Caco-2 (cell line): ENCODE measurements around the gene IQGAP2. TPM values are rescaled to one million over a fixed set of nuclear protein-coding genes. Genes with fewer than 3 reads are reported as not detected.
"Not testable (repeated sequence)": the region's sequence is repeated elsewhere in the genome, so short reads cannot be mapped to it uniquely, and the experiment has no call there.

Experiments
- BruUV-seq: library from RNA; stranded (reverse); fragments of 400-500 nt; replicated peaks from 2 replicates; lab custom pipeline; 2021; lab: Mats Ljungman, UMichigan
- CTCF ChIA-PET: fragments of 300-600 bp; sonication (Branson Sonifier 250); formaldehyde crosslinking; loops from one replicate; lab custom pipeline; 2022; ENCODE audit warnings: antibody characterized with exemption; lab: Charles Lee
- POLR2A ChIA-PET: fragments of 300-600 bp; sonication (Branson Sonifier 250); formaldehyde crosslinking; loops from one replicate; lab custom pipeline; 2022; ENCODE audit warnings: antibody characterized with exemption; lab: Charles Lee
- DNase-seq, 2 experiments: peaks; one replicate each; pipeline versions ENCODE4 v3.0.0 to v3.0.0-alpha.2; 2020 to 2022
- H3K27me3 ChIP-seq: replicated peaks from 2 replicates; pipeline ENCODE4 v1.6.0; 2011; ENCODE audit warnings: low read length; ENCODE audit not compliant: control insufficient read depth, insufficient read depth
- H3K36me3 ChIP-seq: 2 replicates; pipeline ENCODE4 v1.5.1; 2011; ENCODE audit warnings: low read length; ENCODE audit not compliant: control insufficient read depth, insufficient read depth
- H3K4me1 ChIP-seq: fragments of 250-450 bp; sonication (Bioruptor Pico); 2 replicates; pipeline ENCODE4 v1.5.1; 2020; ENCODE audit warnings: mild to moderate bottlenecking
- H3K4me3 ChIP-seq: 2 replicates; pipeline ENCODE4 v1.5.1; 2011; ENCODE audit warnings: low read depth, mild to moderate bottlenecking, control low read depth, low read length
- H3K9me3 ChIP-seq: fragments of 250-450 bp; sonication (Bioruptor Pico); 2 replicates; pipeline ENCODE4 v1.5.1; 2020; ENCODE audit warnings: mild to moderate bottlenecking, moderate library complexity
- H3K27ac Mint-ChIP-seq: one replicate; pipeline ENCODE4 v1.8.0; 2022; ENCODE audit warnings: mixed read lengths; ENCODE audit not compliant: unreplicated experiment
- H3K27me3 Mint-ChIP-seq: one replicate; pipeline ENCODE4 v1.8.0; 2022; ENCODE audit warnings: mixed read lengths; ENCODE audit not compliant: insufficient read depth, unreplicated experiment
- H3K36me3 Mint-ChIP-seq: one replicate; pipeline ENCODE4 v1.8.0; 2022; ENCODE audit warnings: mild to moderate bottlenecking, mixed read lengths; ENCODE audit not compliant: insufficient read depth, unreplicated experiment
- H3K4me1 Mint-ChIP-seq: one replicate; pipeline ENCODE4 v1.8.0; 2022; ENCODE audit warnings: low read depth, mixed read lengths; ENCODE audit not compliant: unreplicated experiment
- H3K4me3 Mint-ChIP-seq: one replicate; pipeline ENCODE4 v1.8.0; 2022; ENCODE audit warnings: mild to moderate bottlenecking, moderate library complexity, mixed read lengths; ENCODE audit not compliant: unreplicated experiment
- H3K9me3 Mint-ChIP-seq: one replicate; pipeline ENCODE4 v1.8.0; 2022; ENCODE audit warnings: mixed read lengths; ENCODE audit not compliant: unreplicated experiment
- intact Hi-C: fragments of 100-400 bp; cut with micrococcal nuclease; formaldehyde crosslinking; loops from one replicate; pipeline ENCODE4 v1.10.0; 2022; ENCODE audit not compliant: unreplicated experiment
- total RNA-seq: library from RNA; stranded (reverse); gene quantifications from 2 replicates; pipeline ENCODE4 v1.2.3, GENCODE V29; 2022
- TF ChIP-seq, protein P1 (sequence below), 2 experiments: fragments of 200-600 bp in 1 of 2; IDR thresholded peaks; 1 replicate in 1 of 2; 2 replicates in 1 of 2; pipeline versions ENCODE4 v1.5.1 to v1.8.0; 2011 to 2022; ENCODE audit warnings: antibody characterized with exemption in 1 of 2, control low read depth in 1 of 2, inconsistent platforms in 1 of 2, low read depth in 1 of 2, low read length in 1 of 2, mild to moderate bottlenecking in 1 of 2, moderate library complexity in 1 of 2; ENCODE audit not compliant: insufficient read depth in 1 of 2, severe bottlenecking in 1 of 2, unreplicated experiment in 1 of 2

Gene IQGAP2
- total RNA-seq, 1 experiment from 2014 or later: 89.4 TPM

DNA sequence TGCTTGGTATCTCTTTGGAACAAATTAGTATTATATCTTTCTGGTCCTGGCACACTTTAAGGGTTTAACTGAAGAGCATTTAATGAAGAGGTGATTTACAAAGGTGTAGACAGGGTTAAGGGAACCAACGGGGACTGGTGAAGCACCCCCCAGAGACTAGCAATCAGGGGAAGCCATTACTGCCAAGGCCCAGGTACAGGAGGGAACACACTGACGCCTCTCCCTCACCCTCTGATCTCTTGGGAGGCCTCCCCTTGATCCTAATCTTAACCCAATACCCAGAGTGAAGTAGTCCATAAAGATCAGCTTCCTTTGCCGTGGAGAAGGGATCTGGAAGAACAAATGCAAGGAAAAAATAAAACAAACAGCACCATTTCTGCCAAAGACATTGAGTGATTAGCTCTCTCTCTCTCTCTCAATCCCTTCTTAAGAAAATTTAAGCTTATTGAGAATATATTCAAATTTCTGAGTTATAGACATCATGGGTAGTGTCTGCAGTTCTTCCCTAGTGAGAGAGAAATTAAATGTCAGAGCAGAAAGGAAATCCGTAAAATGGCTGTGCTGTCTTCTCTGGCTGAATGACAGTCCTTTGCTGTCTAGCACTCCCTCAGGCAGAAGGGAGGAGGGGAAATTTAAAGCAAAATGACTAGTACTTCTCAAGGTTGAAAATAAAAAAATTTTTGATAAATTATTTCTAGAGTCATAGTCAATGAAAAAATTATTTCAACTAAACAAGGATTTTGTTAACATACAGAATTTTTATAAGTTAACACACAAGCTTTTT is 332.9 kb downstream of the IQGAP2 start:
- Mint-ChIP-seq H3K4me3 (no peak overlapping the region), H3K4me1 (peaks cover 5% of the 10 kb centered on the region), H3K36me3 (no peaks in the 10 kb centered on the region), H3K9me3 (peaks cover 1% of the 10 kb centered on the region), H3K27ac (no peak overlapping the region), H3K27me3 (no peaks in the 10 kb centered on the region)
- BruUV-seq: no TSS peak
- no peak for DNase-seq
- H3K4me1 ChIP-seq: peaks cover 11% of the 10 kb centered on the region; the same call in 1 of the 2 replicates
- intact Hi-C loops: no loop called here
- TF ChIP-seq, protein P1, sequence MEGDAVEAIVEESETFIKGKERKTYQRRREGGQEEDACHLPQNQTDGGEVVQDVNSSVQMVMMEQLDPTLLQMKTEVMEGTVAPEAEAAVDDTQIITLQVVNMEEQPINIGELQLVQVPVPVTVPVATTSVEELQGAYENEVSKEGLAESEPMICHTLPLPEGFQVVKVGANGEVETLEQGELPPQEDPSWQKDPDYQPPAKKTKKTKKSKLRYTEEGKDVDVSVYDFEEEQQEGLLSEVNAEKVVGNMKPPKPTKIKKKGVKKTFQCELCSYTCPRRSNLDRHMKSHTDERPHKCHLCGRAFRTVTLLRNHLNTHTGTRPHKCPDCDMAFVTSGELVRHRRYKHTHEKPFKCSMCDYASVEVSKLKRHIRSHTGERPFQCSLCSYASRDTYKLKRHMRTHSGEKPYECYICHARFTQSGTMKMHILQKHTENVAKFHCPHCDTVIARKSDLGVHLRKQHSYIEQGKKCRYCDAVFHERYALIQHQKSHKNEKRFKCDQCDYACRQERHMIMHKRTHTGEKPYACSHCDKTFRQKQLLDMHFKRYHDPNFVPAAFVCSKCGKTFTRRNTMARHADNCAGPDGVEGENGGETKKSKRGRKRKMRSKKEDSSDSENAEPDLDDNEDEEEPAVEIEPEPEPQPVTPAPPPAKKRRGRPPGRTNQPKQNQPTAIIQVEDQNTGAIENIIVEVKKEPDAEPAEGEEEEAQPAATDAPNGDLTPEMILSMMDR (IDR thresholded peaks at IDR 0.05; ENCODE audit: insufficient read depth in 1 of 2, low read depth in 1 of 2, low read length in 1 of 2, severe bottlenecking in 1 of 2, unreplicated experiment in 1 of 2): no peak
- H3K9me3 ChIP-seq: no peaks in the 10 kb centered on the region
- POLR2A ChIA-PET: no interaction called here
- CTCF ChIA-PET: no interaction called here
- H3K36me3 ChIP-seq: no peaks in the 10 kb centered on the region; the same call in 1 of the 2 replicates
- H3K27me3 ChIP-seq: no peaks in the 10 kb centered on the region
- H3K4me3 ChIP-seq: no peak overlapping the region

DNA sequence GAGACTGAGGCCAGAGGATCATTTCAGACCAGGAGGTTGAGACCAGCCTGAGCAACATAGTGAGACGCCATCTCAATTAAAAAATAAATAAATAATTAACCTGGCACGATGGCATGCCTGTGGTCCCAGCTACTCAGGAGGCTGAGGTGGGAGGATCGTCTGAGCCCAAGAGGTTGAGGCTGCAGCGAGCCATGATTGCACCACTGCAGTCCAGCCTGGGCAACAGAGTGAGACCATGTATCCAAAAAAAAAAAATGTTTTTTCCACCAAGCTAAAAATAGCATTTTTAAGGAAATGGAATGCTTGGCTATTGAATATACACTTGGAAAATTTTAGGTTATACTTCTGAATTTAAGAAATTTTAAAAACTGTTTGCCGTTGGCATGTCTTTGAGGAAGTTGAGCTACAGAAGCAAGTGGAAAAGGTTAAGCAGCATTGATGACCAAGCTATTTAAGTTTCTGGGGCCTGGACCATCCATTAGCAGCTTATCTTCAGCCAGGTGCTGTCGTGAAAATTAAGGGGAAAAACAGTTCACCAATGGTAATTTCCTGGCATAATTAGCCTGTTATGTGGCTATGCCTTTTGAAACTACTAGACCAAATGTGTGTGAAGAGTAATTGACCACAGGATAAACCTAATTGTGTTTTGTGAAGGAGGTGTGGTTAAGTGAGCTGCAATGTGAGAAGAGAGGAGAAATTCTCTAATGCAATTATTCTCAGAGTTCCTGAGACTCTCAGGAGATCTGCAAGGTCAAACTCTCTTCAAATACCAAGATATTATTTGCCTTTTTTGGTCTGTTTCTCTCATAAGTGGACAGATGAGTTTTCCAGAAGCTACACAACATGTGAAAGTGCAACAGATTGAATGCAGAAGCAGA is 333.8 kb downstream of the IQGAP2 start:
- Histone ChIP-seq H3K4me1 (peaks cover 11% of the 10 kb centered on the region; the same call in 1 of the 2 replicates), H3K4me3 (no peak overlapping the region), H3K9me3 (no peaks in the 10 kb centered on the region), H3K27me3 (no peaks in the 10 kb centered on the region), H3K36me3 (no peaks in the 10 kb centered on the region; the same call in 1 of the 2 replicates)
- Mint-ChIP-seq H3K36me3 (no peaks in the 10 kb centered on the region), H3K27me3 (no peaks in the 10 kb centered on the region), H3K27ac (no peak overlapping the region), H3K4me1 (peaks cover 5% of the 10 kb centered on the region), H3K9me3 (no peaks in the 10 kb centered on the region), H3K4me3 (no peak overlapping the region)
- ChIA-PET CTCF (interaction anchor here (0.7 kb wide), 1 partner anchor 33 kb away, joined by 3 read pairs; no protein-coding TSS in a partner anchor), POLR2A (no interaction called here)
- intact Hi-C loops: no loop called here
- TF ChIP-seq, protein P1 (IDR thresholded peaks at IDR 0.05; ENCODE audit: insufficient read depth in 1 of 2, low read depth in 1 of 2, low read length in 1 of 2, severe bottlenecking in 1 of 2, unreplicated experiment in 1 of 2): no peak
- no peak for DNase-seq
- no TSS peak for BruUV-seq

DNA sequence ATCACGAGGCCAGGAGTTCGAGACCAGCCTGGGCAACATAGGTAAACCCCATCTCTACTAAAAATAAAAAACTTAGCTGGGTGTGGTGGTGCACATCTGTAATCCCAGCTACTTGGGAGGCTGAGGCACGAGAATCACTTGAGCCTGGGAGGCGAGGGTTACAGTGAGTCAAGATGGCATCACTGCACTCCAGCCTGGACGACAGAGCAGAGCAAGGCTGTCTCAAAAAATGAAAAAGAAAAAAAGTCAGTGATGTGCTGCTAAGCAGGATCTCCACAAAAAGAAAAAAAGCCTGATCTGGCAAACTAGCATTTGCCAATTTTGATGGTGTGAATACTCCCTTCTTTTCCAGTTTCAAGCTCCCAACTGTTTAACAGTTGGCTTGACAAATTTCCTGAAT is 334.8 kb downstream of the IQGAP2 start:
- H3K9me3 ChIP-seq: no peaks in the 10 kb centered on the region
- intact Hi-C loops: loop anchor here (2.0 kb wide), 1 partner anchor 21 kb away; the partner anchor contains the start of gene F2R
- no peak overlapping the region for H3K4me3 ChIP-seq
- no peaks in the 10 kb centered on the region; the same call in 1 of the 2 replicates for H3K36me3 ChIP-seq
- BruUV-seq: no TSS peak
- Mint-ChIP-seq H3K36me3 (no peaks in the 10 kb centered on the region), H3K27ac (no peak overlapping the region), H3K4me3 (no peak overlapping the region), H3K27me3 (no peaks in the 10 kb centered on the region), H3K4me1 (peaks cover 5% of the 10 kb centered on the region), H3K9me3 (no peaks in the 10 kb centered on the region)
- TF ChIP-seq, protein P1 (IDR thresholded peaks at IDR 0.05; ENCODE audit: insufficient read depth in 1 of 2, low read depth in 1 of 2, low read length in 1 of 2, severe bottlenecking in 1 of 2, unreplicated experiment in 1 of 2): no peak
- H3K4me1 ChIP-seq: peaks cover 13% of the 10 kb centered on the region
- CTCF ChIA-PET: no interaction called here
- DNase-seq: no peak
- POLR2A ChIA-PET: no interaction called here
- H3K27me3 ChIP-seq: no peaks in the 10 kb centered on the region

DNA sequence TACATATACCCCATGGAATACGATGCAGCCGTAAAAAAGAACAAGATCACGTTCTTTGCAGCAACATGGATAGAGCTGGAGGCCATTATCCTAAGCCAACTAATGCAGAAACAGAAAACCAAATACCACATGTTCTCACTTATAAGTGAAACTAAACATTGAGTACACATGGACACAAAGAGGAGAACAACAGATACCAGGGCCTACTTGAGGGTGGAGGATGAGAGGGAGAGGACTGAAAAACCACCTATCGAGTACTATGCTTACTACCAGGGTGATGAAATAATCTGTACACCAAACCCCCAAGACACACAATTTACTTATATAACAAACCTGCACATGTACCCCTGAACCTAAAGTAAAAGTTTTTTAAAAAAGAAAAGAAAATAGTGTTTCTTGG is 338.4 kb downstream of the IQGAP2 start:
- H3K9me3 Mint-ChIP-seq, POLR2A ChIA-PET, H3K4me3 ChIP-seq, intact Hi-C loops, H3K36me3 Mint-ChIP-seq, DNase-seq, H3K27me3 Mint-ChIP-seq, H3K4me1 Mint-ChIP-seq, H3K9me3 ChIP-seq, H3K27me3 ChIP-seq, H3K36me3 ChIP-seq, BruUV-seq, H3K4me3 Mint-ChIP-seq, H3K27ac Mint-ChIP-seq, CTCF ChIA-PET: not testable (repeated sequence)
- H3K4me1 ChIP-seq: peaks cover 15% of the 10 kb centered on the region
